Measurements from ENCODE around the gene NF2. TPM values are rescaled to one million over a fixed set of nuclear protein-coding genes. Genes with fewer than 3 reads are reported as not detected.

The NF2 gene
- total RNA-seq, 2 donors from 2014 or later, result 45.7 to 51.4 TPM

GRCh38 chr22:29642694-29643093 lies 39.3 kb downstream of the NF2 start:
- DNase-seq, result no peak
- H3K36me3 Mint-ChIP-seq (ENCODE audit: low read depth), result peaks cover 61% of the 10 kb centered on the region
- H3K4me3 Mint-ChIP-seq, result no peak overlapping the region
- H3K36me3 ChIP-seq (ENCODE audit: control insufficient read depth, insufficient read depth, low read length), result peaks cover 56% of the 10 kb centered on the region
- H3K9me3 Mint-ChIP-seq, result peaks cover 22% of the 10 kb centered on the region
- H3K4me3 ChIP-seq (ENCODE audit: low read length), result no peak overlapping the region
- H3K9me3 ChIP-seq (ENCODE audit: control insufficient read depth, low read length), result peaks cover 20% of the 10 kb centered on the region
- H3K27ac Mint-ChIP-seq, result no peak overlapping the region
- WGBS, 2 experiments (ENCODE audit: insufficient coverage in 1 of 2, insufficient read length in 1 of 2), result 93 to 100% methylated on average over 2 to 4 of the region's 4 CpGs
- no peaks in the 10 kb centered on the region for H3K27me3 ChIP-seq (ENCODE audit: control insufficient read depth, insufficient read depth, low read length, poor library complexity, severe bottlenecking)
- no peak overlapping the region for H3K27ac ChIP-seq (ENCODE audit: low read depth, low read length)
- no peaks in the 10 kb centered on the region for H3K4me1 ChIP-seq (ENCODE audit: control insufficient read depth, insufficient read depth, low read length)
- no peak for TF ChIP-seq CTCF (conservative IDR thresholded peaks at IDR 0.05)
- no peak overlapping the region for H3K9ac ChIP-seq (ENCODE audit: extremely low read depth, low read length, poor library complexity, severe bottlenecking)
- no peaks in the 10 kb centered on the region for H3K4me1 Mint-ChIP-seq
- H3K27me3 Mint-ChIP-seq (ENCODE audit: insufficient read depth), result no peaks in the 10 kb centered on the region

GRCh38 chr22:29647954-29648737 lies 44.7 kb downstream of the NF2 start:
- peaks cover 15% of the 10 kb centered on the region for H3K9me3 Mint-ChIP-seq
- peaks cover 4% of the 10 kb centered on the region for H3K4me1 Mint-ChIP-seq
- H3K4me3 Mint-ChIP-seq, result no peak overlapping the region
- peaks cover 35% of the 10 kb centered on the region for H3K36me3 Mint-ChIP-seq (ENCODE audit: low read depth)
- no peaks in the 10 kb centered on the region for H3K27me3 Mint-ChIP-seq (ENCODE audit: insufficient read depth)
- no peak overlapping the region for H3K27ac ChIP-seq (ENCODE audit: low read depth, low read length)
- DNase-seq, result no peak
- H3K27me3 ChIP-seq (ENCODE audit: control insufficient read depth, insufficient read depth, low read length, poor library complexity, severe bottlenecking), result no peaks in the 10 kb centered on the region
- no peak overlapping the region for H3K9ac ChIP-seq (ENCODE audit: extremely low read depth, low read length, poor library complexity, severe bottlenecking)
- 83 to 96% methylated on average over 2 to 5 of the region's 6 CpGs for WGBS, 2 experiments (ENCODE audit: insufficient coverage in 1 of 2, insufficient read length in 1 of 2)
- H3K36me3 ChIP-seq (ENCODE audit: control insufficient read depth, insufficient read depth, low read length), result peaks cover 38% of the 10 kb centered on the region
- no peaks in the 10 kb centered on the region for H3K4me1 ChIP-seq (ENCODE audit: control insufficient read depth, insufficient read depth, low read length)
- no peak overlapping the region for H3K4me3 ChIP-seq (ENCODE audit: low read length)
- peaks cover 7% of the 10 kb centered on the region for H3K9me3 ChIP-seq (ENCODE audit: control insufficient read depth, low read length)
- TF ChIP-seq CTCF (conservative IDR thresholded peaks at IDR 0.05), result no peak
- H3K27ac Mint-ChIP-seq, result no peak overlapping the region

- Mint-ChIP-seq H3K27ac (no peak overlapping the region), H3K4me3 (no peak overlapping the region), H3K4me1 (peaks cover 4% of the 10 kb centered on the region), H3K36me3 (ENCODE audit: low read depth) (peaks cover 29% of the 10 kb centered on the region), H3K9me3 (peaks cover 4% of the 10 kb centered on the region), H3K27me3 (ENCODE audit: insufficient read depth) (no peaks in the 10 kb centered on the region)
- H3K4me1 ChIP-seq (ENCODE audit: control insufficient read depth, insufficient read depth, low read length), result no peaks in the 10 kb centered on the region
- H3K27me3 ChIP-seq (ENCODE audit: control insufficient read depth, insufficient read depth, low read length, poor library complexity, severe bottlenecking), result no peaks in the 10 kb centered on the region
- H3K36me3 ChIP-seq (ENCODE audit: control insufficient read depth, insufficient read depth, low read length), result peaks cover 37% of the 10 kb centered on the region
- no peak overlapping the region for H3K27ac ChIP-seq (ENCODE audit: low read depth, low read length)
- no peak for DNase-seq
- H3K9ac ChIP-seq (ENCODE audit: extremely low read depth, low read length, poor library complexity, severe bottlenecking), result no peak overlapping the region
- TF ChIP-seq CTCF (conservative IDR thresholded peaks at IDR 0.05), result no peak
- H3K9me3 ChIP-seq (ENCODE audit: control insufficient read depth, low read length), result peaks cover under 1% of the 10 kb centered on the region
- no peak overlapping the region for H3K4me3 ChIP-seq (ENCODE audit: low read length)
- 87 to 93% methylated on average over 3 to 5 of the region's 5 CpGs for WGBS, 2 experiments (ENCODE audit: insufficient coverage in 1 of 2, insufficient read length in 1 of 2)
Observed at GRCh38 chr22:29650370-29650769, 46.9 kb downstream of the NF2 start.
